Dedifferentiated amniotic fluid mesenchymal stem cell (primary cell): ENCODE measurements around the gene CRIP2.

ENCODE experiments used
- DNase-seq: peaks from one replicate; pipeline ENCODE4 v3.0.0-alpha.2; 2016; ENCODE audit errors: extremely low spot score

The CRIP2 gene

GRCh38 chr14:105527826-105528585 lies 53.4 kb downstream of the CRIP2 start:
- DNase-seq, result peak; percentile 44

- no peak for DNase-seq
These were observed 54.1 kb downstream of the CRIP2 start for GRCh38 chr14:105528586-105529318.

DNA sequence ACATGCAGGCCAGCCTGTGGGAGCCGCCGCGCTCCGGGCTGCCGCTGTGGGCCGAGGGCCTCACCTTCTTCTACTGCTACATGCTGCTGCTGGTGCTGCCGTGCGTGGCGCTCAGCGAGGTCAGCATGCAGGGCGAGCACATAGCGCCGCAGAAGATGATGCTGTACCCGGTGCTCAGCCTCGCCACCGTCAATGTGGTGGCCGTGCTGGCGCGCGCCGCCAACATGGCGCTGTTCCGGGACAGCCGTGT lies 54.6 kb downstream of the CRIP2 start:
- no peak for DNase-seq
